Endothelial cell of umbilical vein (primary cell): ENCODE results near the gene GSG1L. TPM values are rescaled to one million over a fixed set of nuclear protein-coding genes. Genes with fewer than 3 reads are reported as not detected.

Experiments used
- BruUV-seq: library from RNA; stranded (reverse); fragments of 400-500 nt; replicated peaks from 2 replicates; lab custom pipeline; 2021; lab: Mats Ljungman, UMichigan
- CTCF ChIA-PET: fragments of 300-600, 350-600 bp; sonication (Branson Sonifier 250); formaldehyde crosslinking; loops from one replicate; lab custom pipeline; 2021; ENCODE audit warnings: antibody characterized with exemption, inconsistent platforms; lab: Charles Lee
- POLR2A ChIA-PET: fragments of 300-600, 350-600 bp; sonication (Branson Sonifier 250); formaldehyde crosslinking; loops from one replicate; lab custom pipeline; 2021; ENCODE audit warnings: antibody characterized with exemption, inconsistent platforms; lab: Charles Lee
- DNase-seq: peaks from one replicate; pipeline ENCODE4 v3.0.0-alpha.2; 2011; ENCODE audit warnings: low read depth, low spot score
- FAIRE-seq: peaks from 2 replicates; lab custom pipeline; 2011; peaks lifted over from hg19 to GRCh38; lab: Jason Lieb, UNC
- H2AFZ ChIP-seq: 2 replicates; pipeline ENCODE4 v1.6.0; 2012; ENCODE audit warnings: low read depth, low read length, control low read depth, inconsistent platforms
- H3K27ac ChIP-seq: 2 replicates; pipeline ENCODE4 v1.5.1; 2011; ENCODE audit warnings: low read depth, mild to moderate bottlenecking, control low read depth, low read length, moderate library complexity; ENCODE audit not compliant: insufficient read depth
- H3K27me3 ChIP-seq, 2 experiments: 2 replicates each; pipeline versions ENCODE4 v1.6.0 to v1.6.1; 2011; ENCODE audit warnings: low read length in 2 of 2, mixed read lengths in 1 of 2; ENCODE audit not compliant: control insufficient read depth in 2 of 2, insufficient read depth in 2 of 2
- H3K36me3 ChIP-seq, 2 experiments: 2 replicates in 1 of 2; 3 replicates in 1 of 2; pipeline ENCODE4 v1.5.1; 2011; ENCODE audit warnings: low read length in 2 of 2, mild to moderate bottlenecking in 1 of 2, moderate library complexity in 1 of 2; ENCODE audit not compliant: control insufficient read depth in 2 of 2, insufficient read depth in 2 of 2; ENCODE audit errors: extremely low read depth in 1 of 2
- H3K4me1 ChIP-seq: 3 replicates; pipeline ENCODE4 v1.5.1; 2011; ENCODE audit warnings: mild to moderate bottlenecking, low read length; ENCODE audit not compliant: control insufficient read depth, insufficient read depth; ENCODE audit errors: extremely low read depth
- H3K4me2 ChIP-seq: 2 replicates; pipeline ENCODE4 v1.6.1; 2011; ENCODE audit warnings: low read length, control low read depth, mixed read lengths; ENCODE audit not compliant: insufficient read depth
- H3K4me3 ChIP-seq, 3 experiments: fragments of 200-600 bp in 1 of 3; sonication (generic), shearing (Covaris generic) in 1 of 3; replicated peaks in 1 of 3; 2 replicates each; pipeline ENCODE4 v1.5.1; 2011 to 2016; ENCODE audit warnings: control low read depth in 3 of 3, low read length in 3 of 3, mild to moderate bottlenecking in 2 of 3, inconsistent platforms in 1 of 3, low read depth in 1 of 3, moderate library complexity in 1 of 3; ENCODE audit not compliant: insufficient read depth in 1 of 3
- H3K79me2 ChIP-seq: 2 replicates; pipeline ENCODE4 v1.6.0; 2012; ENCODE audit warnings: low read length, inconsistent platforms; ENCODE audit not compliant: control insufficient read depth, insufficient read depth
- H3K9ac ChIP-seq: replicated peaks from 2 replicates; pipeline ENCODE3; 2011; ENCODE audit warnings: low read length, control low read depth; ENCODE audit not compliant: insufficient read depth; ENCODE audit errors: extremely low read depth
- H3K9me1 ChIP-seq: replicated peaks from 3 replicates; pipeline ENCODE4 v1.6.0; 2011; ENCODE audit warnings: mild to moderate bottlenecking, low read length; ENCODE audit not compliant: control insufficient read depth, insufficient read depth; ENCODE audit errors: extremely low read depth
- H3K9me3 ChIP-seq: replicated peaks from 2 replicates; pipeline ENCODE4 v1.5.1; 2012; ENCODE audit warnings: low read length, inconsistent platforms; ENCODE audit not compliant: control insufficient read depth, insufficient read depth
- H4K20me1 ChIP-seq: replicated peaks from 2 replicates; pipeline ENCODE3; 2011; ENCODE audit warnings: mild to moderate bottlenecking, low read length; ENCODE audit not compliant: control insufficient read depth, insufficient read depth; ENCODE audit errors: extremely low read depth
- EZH2 ChIP-seq: IDR thresholded peaks from 2 replicates; pipeline ENCODE4 v1.6.1; 2012; ENCODE audit warnings: borderline replicate concordance, low read depth, mild to moderate bottlenecking, moderate library complexity, low read length, inconsistent platforms; ENCODE audit not compliant: severe bottlenecking
- FOS ChIP-seq: IDR thresholded peaks from 2 replicates; pipeline ENCODE4 v1.6.1; 2011; ENCODE audit warnings: mild to moderate bottlenecking, low read length, moderate library complexity, borderline replicate concordance; ENCODE audit not compliant: insufficient read depth
- GATA2 ChIP-seq: IDR thresholded peaks from 2 replicates; pipeline ENCODE4 v1.7.0; 2011; ENCODE audit warnings: low read depth, mild to moderate bottlenecking, moderate library complexity, mixed read lengths, low read length; ENCODE audit not compliant: insufficient read length, insufficient read depth
- JUN ChIP-seq: IDR thresholded peaks from 2 replicates; pipeline ENCODE4 v1.6.1; 2011; ENCODE audit warnings: borderline replicate concordance, low read depth; ENCODE audit not compliant: insufficient read length, insufficient read depth
- MAX ChIP-seq: IDR thresholded peaks from 2 replicates; pipeline ENCODE4 v1.6.1; 2011; ENCODE audit not compliant: insufficient read depth, insufficient read length
- MYC ChIP-seq: IDR thresholded peaks from one replicate; pipeline ENCODE4 v1.6.1; 2011; ENCODE audit warnings: mild to moderate bottlenecking, low read depth, low read length
- POLR2A ChIP-seq: IDR thresholded peaks from 2 replicates; pipeline ENCODE4 v1.6.1; 2012; ENCODE audit warnings: low read depth, mild to moderate bottlenecking, control low read depth, low read length
- POLR2AphosphoS5 ChIP-seq: IDR thresholded peaks from 2 replicates; pipeline ENCODE4 v1.6.1; 2012; ENCODE audit warnings: low read depth, mild to moderate bottlenecking, control low read depth, low read length, moderate library complexity; ENCODE audit not compliant: insufficient read depth
- dilution Hi-C: fragments of 300-500 bp; cut with MboI; formaldehyde crosslinking; loops from one replicate; pipeline ENCODE4 v1.15.0; 2019; ENCODE audit warnings: low sequenced_read_pairs; ENCODE audit not compliant: extremely low pct_ligation_motif_present
- intact Hi-C: fragments of 100-400 bp; cut with micrococcal nuclease; formaldehyde crosslinking; loops from one replicate; pipeline ENCODE4 v1.10.0; 2022
- polyA plus RNA-seq, 4 experiments: library from polyadenylated mRNA; depleted of rRNA in 3 of 4; stranded (reverse) in 3 of 4; unstranded in 1 of 4; fragments of >200 nt; gene quantifications; 2 replicates each; pipeline versions ENCODE4 v1.2.1 to v1.2.3, GENCODE V29; 2011 to 2012; ENCODE audit warnings: missing spikeins in 1 of 4
- total RNA-seq: library from RNA; stranded (reverse); gene quantifications from 2 replicates; pipeline ENCODE4 v1.2.3, GENCODE V29; 2021
- TF ChIP-seq, protein P1 (sequence below), 2 donors: IDR thresholded peaks; 1 replicate in 1 of 2; 2 replicates in 1 of 2; pipeline ENCODE4 v1.5.1; 2011; ENCODE audit warnings: low read length in 2 of 2, mild to moderate bottlenecking in 2 of 2, moderate library complexity in 2 of 2, control low read depth in 1 of 2, inconsistent platforms in 1 of 2, low read depth in 1 of 2; ENCODE audit not compliant: insufficient read depth in 1 of 2; ENCODE audit errors: extremely low read depth in 1 of 2

GSG1L gene
- total and polyA plus RNA-seq, 2 donors (not counting 3 experiments of a cell fraction or from before 2014, with no cell fraction given) = 0.06 TPM; not detected in 1

GRCh38 chr16:27820646-27821345 lies 242.7 kb downstream of the GSG1L start:
- FAIRE-seq = no peak
- dilution Hi-C loops = no loop called here
- POLR2A ChIA-PET = no interaction called here

GRCh38 chr16:27819881-27820610 lies 243.5 kb downstream of the GSG1L start:
- ChIA-PET CTCF (no interaction called here), POLR2A (no interaction called here)
- H3K4me1 ChIP-seq = no peaks in the 10 kb centered on the region
- H3K36me3 ChIP-seq = no peaks in the 10 kb centered on the region
- no peak for DNase-seq
- H3K79me2 ChIP-seq = no peaks in the 10 kb centered on the region
- H3K9me1 ChIP-seq = no peaks in the 10 kb centered on the region
- no peaks in the 10 kb centered on the region for H3K9me3 ChIP-seq
- intact Hi-C loops = no loop called here
- H4K20me1 ChIP-seq = no peaks in the 10 kb centered on the region
- dilution Hi-C loops = no loop called here
- no peak for FAIRE-seq
- H3K4me3 ChIP-seq = no peak overlapping the region
- H3K27ac ChIP-seq = no peak overlapping the region
- TF ChIP-seq GATA2 (no peak), MYC (no peak), FOS (no peak), JUN (no peak), EZH2 (no peak), MAX (no peak), POLR2A (no peak), POLR2AphosphoS5 (no peak)
- TF ChIP-seq, protein P1, sequence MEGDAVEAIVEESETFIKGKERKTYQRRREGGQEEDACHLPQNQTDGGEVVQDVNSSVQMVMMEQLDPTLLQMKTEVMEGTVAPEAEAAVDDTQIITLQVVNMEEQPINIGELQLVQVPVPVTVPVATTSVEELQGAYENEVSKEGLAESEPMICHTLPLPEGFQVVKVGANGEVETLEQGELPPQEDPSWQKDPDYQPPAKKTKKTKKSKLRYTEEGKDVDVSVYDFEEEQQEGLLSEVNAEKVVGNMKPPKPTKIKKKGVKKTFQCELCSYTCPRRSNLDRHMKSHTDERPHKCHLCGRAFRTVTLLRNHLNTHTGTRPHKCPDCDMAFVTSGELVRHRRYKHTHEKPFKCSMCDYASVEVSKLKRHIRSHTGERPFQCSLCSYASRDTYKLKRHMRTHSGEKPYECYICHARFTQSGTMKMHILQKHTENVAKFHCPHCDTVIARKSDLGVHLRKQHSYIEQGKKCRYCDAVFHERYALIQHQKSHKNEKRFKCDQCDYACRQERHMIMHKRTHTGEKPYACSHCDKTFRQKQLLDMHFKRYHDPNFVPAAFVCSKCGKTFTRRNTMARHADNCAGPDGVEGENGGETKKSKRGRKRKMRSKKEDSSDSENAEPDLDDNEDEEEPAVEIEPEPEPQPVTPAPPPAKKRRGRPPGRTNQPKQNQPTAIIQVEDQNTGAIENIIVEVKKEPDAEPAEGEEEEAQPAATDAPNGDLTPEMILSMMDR (IDR thresholded peaks at IDR 0.05; ENCODE audit: extremely low read depth in 1 of 2, insufficient read depth in 1 of 2, low read depth in 1 of 2, low read length in 2 of 2) = no peak
- no peak overlapping the region for H2AFZ ChIP-seq
- H3K9ac ChIP-seq = no peak overlapping the region
- peaks cover 0 to 2% of the 10 kb centered on the region in 2 experiments for H3K27me3 ChIP-seq
- BruUV-seq = no TSS peak
- H3K4me2 ChIP-seq = no peak overlapping the region

More at GRCh38 chr16:27820646-27821345, 242.7 kb downstream of the GSG1L start:
- Histone ChIP-seq H4K20me1 (no peaks in the 10 kb centered on the region), H3K4me3 (no peak overlapping the region), H3K27ac (no peak overlapping the region), H2AFZ (no peak overlapping the region), H3K79me2 (no peaks in the 10 kb centered on the region), H3K27me3 (peaks cover 0 to 2% of the 10 kb centered on the region in 2 experiments), H3K36me3 (no peaks in the 10 kb centered on the region), H3K9ac (no peak overlapping the region), H3K4me2 (no peak overlapping the region), H3K9me1 (no peaks in the 10 kb centered on the region), H3K4me1 (no peaks in the 10 kb centered on the region), H3K9me3 (no peaks in the 10 kb centered on the region)
- CTCF ChIA-PET = no interaction called here
- no peak for DNase-seq
- intact Hi-C loops = no loop called here
- TF ChIP-seq POLR2AphosphoS5 (no peak), POLR2A (no peak), EZH2 (no peak)
- BruUV-seq = no TSS peak
